Measurements from ENCODE around the gene RFTN1.

The RFTN1 gene

GRCh38 chr3:16470590-16470989 is 42.9 kb downstream of the RFTN1 start:
- no peak for DNase-seq (ENCODE audit: low read depth in 2 of 3, low spot score in 1 of 3)

DNA sequence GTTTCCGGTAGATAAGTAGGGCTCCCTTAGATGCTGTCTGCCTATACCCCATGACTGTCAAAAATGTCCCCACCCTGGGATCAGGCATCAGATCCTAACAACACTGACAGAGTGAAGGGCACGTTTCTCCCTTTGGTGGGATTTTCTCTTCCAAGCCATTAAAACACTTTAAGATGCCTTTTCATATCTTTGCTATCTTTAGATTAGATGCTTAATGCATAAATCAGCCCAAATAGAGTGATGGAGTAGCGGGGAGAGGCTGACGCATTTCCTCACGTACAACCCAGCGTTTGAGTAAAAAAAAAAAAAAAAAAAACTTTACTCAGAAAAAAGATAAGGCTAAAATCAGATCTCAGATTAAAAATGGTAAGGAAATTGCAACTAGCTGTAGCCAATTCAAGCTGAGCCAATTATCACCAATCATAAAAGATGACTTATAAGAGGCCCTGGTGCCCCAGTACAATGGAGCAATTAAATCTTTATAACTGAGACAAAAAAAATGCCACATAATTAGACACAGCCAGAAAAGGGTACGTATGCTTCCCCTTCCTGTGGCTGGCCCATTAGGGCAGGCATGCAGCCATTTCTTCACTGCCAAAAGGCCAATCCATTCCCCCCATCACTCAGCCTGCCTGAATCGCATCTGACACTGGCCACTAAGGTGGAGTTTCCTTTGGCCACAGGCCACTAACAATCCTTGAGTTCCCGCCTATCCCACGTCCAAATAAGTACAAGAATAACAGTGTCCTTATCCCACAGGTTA is 45.0 kb downstream of the RFTN1 start:
- DNase-seq (ENCODE audit: low read depth in 2 of 3, low spot score in 1 of 3), result no peak

DNA sequence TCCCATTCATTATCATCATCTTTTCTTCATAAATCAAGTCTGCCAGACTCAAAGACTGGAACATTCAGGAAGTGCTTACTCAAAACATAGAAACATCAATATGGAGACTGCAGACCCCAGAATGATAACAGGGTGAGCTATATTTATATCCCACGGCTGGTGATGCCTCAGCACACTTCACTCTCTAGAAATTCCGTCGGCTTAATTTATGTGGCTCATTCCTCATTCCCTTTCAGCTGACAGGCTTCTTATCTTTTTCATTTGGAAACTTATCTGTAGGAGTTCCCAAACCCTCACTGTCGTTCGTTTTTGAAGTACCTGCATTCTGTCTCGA is 45.5 kb downstream of the RFTN1 start:
- DNase-seq (ENCODE audit: low read depth in 2 of 3, low spot score in 1 of 3), result no peak

DNA sequence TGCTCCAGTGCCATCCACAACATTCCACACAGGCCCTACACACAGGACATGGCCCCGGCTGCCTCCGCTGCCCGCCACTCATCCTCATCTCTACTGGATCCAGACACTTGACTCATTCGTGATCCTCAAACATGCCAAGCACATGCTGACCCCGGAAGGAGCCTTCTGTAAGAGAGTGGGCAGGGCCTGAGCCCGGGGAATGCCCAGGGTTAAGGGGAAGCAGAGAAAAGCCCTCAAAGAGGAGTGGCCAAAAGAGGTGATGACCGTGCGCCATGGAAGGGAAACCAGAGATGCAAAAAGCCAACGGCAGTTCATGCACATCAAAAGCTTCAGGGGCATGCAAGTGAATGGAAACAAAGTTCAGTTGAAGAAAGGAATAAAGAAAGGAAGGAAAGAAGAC is 46.1 kb downstream of the RFTN1 start:
- peak; percentile 12 to 29 (median 28) for DNase-seq (ENCODE audit: low read depth in 2 of 3, low spot score in 1 of 3)

- no peak for DNase-seq (ENCODE audit: low read depth in 2 of 3, low spot score in 1 of 3)
Observed at GRCh38 chr3:16466822-16467221, 46.7 kb downstream of the RFTN1 start.

DNA sequence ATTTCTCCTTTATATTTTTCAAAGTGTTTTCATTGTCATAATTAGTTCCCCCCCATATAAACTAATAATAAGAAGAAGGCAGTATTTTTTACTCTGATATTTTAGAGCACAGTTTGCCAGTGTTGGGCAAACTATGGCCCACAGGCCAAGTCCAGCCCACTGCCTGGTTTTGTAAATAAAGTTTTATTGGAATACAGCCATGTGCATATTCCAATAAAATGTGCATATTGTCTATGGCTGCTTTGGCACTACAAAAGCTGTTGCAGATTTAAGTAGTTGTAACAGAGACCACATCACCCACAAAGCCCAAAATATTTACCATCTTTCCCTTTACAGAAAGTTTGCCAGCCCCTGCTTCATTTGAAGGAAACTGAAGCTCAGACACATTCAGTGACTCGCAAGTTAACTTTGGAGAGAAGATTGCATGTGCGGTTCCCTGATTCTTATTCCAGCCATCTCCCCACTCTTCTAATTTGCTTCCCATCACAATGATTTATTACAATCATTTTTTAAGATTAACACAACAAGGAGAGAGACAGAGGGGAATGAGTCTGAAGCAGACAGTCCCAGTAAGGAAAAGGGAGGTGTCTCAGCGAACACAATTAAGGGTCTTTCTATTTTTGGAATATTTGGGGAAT is 48.9 kb downstream of the RFTN1 start:
- no peak for DNase-seq (ENCODE audit: low read depth in 2 of 3, low spot score in 1 of 3)

- no peak for DNase-seq (ENCODE audit: low read depth in 2 of 3, low spot score in 1 of 3)
Observed at GRCh38 chr3:16463914-16464313, 49.6 kb downstream of the RFTN1 start.

- DNase-seq (ENCODE audit: low read depth in 2 of 3, low spot score in 1 of 3), result no peak
Observed at GRCh38 chr3:16463119-16463518, 50.4 kb downstream of the RFTN1 start.

DNA sequence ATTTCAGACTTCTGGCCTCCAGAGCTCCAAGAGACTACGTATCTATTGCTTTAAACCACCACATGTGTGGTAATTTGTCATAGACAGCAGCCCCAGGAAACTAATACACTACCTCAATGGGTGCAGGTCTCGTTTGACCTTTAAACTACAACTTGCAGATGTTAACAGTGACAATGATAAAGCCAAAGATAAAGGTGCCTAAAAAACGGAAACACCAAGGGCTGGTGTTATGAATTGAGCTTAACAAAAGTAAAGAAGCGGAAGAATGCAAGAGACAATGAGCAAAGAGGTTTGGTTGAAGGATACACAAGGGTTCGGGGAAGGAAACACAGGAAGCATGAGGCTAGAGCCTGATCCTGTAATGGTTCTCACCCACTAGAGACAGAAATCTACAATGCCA is 50.8 kb downstream of the RFTN1 start:
- no peak for DNase-seq (ENCODE audit: low read depth in 2 of 3, low spot score in 1 of 3)

- DNase-seq (ENCODE audit: low read depth in 2 of 3, low spot score in 1 of 3), result no peak
Observed at GRCh38 chr3:16461463-16462245, 51.8 kb downstream of the RFTN1 start.

GRCh38 chr3:16460886-16461285 is 52.6 kb downstream of the RFTN1 start:
- no peak for DNase-seq (ENCODE audit: low read depth in 2 of 3, low spot score in 1 of 3)

GRCh38 chr3:16460273-16460672 is 53.2 kb downstream of the RFTN1 start:
- DNase-seq (ENCODE audit: low read depth in 2 of 3, low spot score in 1 of 3), result no peak

GRCh38 chr3:16456784-16457415 is 56.6 kb downstream of the RFTN1 start:
- no peak for DNase-seq (ENCODE audit: low read depth in 2 of 3, low spot score in 1 of 3)

- no peak for DNase-seq (ENCODE audit: low read depth in 2 of 3, low spot score in 1 of 3)
Observed at GRCh38 chr3:16455966-16456365, 57.5 kb downstream of the RFTN1 start.

DNA sequence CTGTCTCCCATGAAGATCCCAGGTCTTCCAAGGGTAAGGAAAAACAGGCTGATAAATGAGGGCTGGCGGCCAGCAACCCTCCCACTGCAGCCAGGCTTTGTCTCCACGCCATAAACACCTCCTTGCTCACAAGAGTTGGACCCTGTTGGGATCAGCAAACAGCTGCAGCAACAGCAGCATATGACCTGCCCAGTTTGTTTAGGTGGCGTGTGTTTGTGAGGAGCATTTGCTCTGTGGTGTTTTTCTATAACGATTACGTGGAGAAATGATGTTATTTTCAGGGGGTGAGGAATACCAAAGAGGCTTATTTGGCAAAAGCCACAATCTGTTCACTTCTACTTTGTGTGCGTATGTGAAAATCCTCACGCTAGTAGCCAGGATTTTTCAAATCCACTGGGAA is 58.5 kb downstream of the RFTN1 start:
- no peak for DNase-seq (ENCODE audit: low read depth in 2 of 3, low spot score in 1 of 3)

DNA sequence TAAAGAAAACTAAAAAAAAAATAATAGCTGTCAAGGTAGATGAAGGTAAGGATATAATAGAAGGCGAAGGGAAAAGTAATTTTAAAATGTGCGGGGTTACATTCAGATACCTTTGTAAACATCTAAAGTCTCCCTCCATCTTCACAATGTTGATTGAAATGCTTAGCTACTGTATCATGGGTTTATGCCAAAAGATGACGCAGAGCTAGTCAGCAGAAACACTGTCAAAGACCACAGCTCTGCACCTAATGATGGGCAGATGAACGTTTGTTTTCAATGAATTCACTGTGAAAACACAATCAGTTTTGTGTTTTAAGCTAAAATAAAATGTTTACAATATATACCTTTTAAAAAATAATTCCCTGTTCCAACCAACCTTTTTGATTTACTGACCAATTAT is 61.2 kb downstream of the RFTN1 start:
- no peak for DNase-seq (ENCODE audit: low read depth in 2 of 3, low spot score in 1 of 3)

- DNase-seq (ENCODE audit: low read depth in 2 of 3, low spot score in 1 of 3), result no peak
Observed at GRCh38 chr3:16449369-16449768, 64.1 kb downstream of the RFTN1 start.

DNA sequence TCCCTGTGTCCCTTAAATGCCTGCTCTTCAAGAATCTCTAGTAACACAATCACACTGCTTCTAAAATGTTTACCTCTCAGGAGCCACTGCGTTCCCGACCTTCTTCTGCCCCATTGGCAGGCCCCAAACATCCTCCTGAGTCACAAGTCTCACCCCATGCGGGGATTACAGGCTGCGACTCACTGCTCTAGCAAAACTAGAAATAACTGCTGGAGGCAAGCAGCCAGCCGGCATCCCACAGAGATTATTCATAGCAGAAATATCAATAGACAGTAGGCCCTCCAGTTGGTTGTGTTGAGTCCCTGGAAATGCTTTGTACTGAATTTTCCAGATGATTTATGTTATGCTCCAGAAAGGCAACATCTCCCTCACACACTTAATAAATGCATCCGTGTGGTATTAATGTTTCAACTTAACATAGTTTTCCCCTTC is 64.8 kb downstream of the RFTN1 start:
- peak; percentile 28 to 59 (median 41) for DNase-seq (ENCODE audit: low read depth in 2 of 3, low spot score in 1 of 3)

- no peak for DNase-seq (ENCODE audit: low read depth in 2 of 3, low spot score in 1 of 3)
Observed at GRCh38 chr3:16447135-16447534, 66.4 kb downstream of the RFTN1 start.

GRCh38 chr3:16444344-16444743 is 69.2 kb downstream of the RFTN1 start:
- no peak for DNase-seq (ENCODE audit: low read depth in 2 of 3, low spot score in 1 of 3)

DNA sequence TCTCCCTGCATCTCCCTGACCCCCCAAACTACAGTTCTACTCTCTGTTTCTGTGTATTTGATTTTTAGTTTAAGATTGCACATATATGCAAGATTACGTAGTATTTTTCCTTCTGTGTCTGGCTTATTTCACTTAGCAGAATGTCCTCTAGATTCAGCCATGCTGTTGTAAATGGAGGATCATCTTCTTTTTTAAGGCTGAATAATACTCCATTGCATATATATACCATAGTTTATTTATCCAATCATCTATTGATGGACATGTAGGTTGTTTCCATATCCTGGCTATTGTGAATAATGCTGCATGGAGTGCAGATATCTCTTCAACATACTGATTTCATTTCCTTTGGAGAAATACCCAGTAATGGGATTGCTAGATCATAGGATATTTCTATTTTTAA is 70.8 kb downstream of the RFTN1 start:
- DNase-seq (ENCODE audit: low read depth in 2 of 3, low spot score in 1 of 3), result no peak

DNA sequence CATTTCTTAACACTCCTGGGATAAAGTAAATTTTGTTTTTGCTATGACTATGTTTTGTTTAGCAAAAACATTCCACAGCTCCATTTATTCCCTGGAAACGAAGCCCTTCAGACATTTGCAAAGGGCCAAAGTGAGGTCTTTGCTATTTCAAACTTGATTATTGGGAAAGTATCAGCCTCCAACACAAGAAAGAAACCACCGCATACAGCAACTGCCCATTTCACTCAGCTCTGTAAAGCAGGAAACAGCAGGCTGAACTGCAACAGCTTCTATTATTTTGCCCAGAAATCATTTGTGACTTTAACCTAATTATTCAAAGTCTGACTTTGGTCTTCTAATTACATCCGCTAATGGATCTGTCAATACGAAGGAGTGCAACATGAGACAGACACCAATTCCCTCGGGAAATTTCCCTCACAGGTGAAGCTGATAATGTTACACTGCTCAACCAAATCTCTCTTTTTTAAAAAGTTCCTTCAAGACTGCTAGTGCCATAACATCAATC is 72.1 kb downstream of the RFTN1 start:
- no peak for DNase-seq (ENCODE audit: low read depth in 2 of 3, low spot score in 1 of 3)
